ENCODE data around the gene FAM171A1. TPM values are rescaled to one million over a fixed set of nuclear protein-coding genes. Genes with fewer than 3 reads are reported as not detected.

Gene FAM171A1
- total and polyA plus RNA-seq, 2 donors = 4.2 to 5.4 TPM

GRCh38 chr10:15163253-15163828, 207.7 kb downstream of the FAM171A1 start:
- 94% methylated on average over 2 of the region's 2 CpGs for WGBS
- H3K4me1 ChIP-seq (ENCODE audit: control insufficient read depth in 2 of 2, insufficient read depth in 2 of 2, low read length in 2 of 2) = peaks cover 8 to 9% of the 10 kb centered on the region in 2 donors
- DNase-seq (ENCODE audit: low read depth in 6 of 9, low spot score in 9 of 9) = no peak
- H3K27me3 ChIP-seq (ENCODE audit: control insufficient read depth in 2 of 2, insufficient read depth in 1 of 2, low read length in 1 of 2) = no peaks in the 10 kb centered on the region
- H3K4me3 ChIP-seq (ENCODE audit: low read length in 2 of 2) = no peak overlapping the region
- H3K9me3 ChIP-seq (ENCODE audit: control insufficient read depth in 2 of 2, insufficient read depth in 1 of 2, low read length in 1 of 2) = no peaks in the 10 kb centered on the region
- no peak overlapping the region for H3K27ac ChIP-seq (ENCODE audit: low read depth in 1 of 2, low read length in 1 of 2)
- peaks cover 4 to 10% of the 10 kb centered on the region in 2 donors for H3K36me3 ChIP-seq (ENCODE audit: control insufficient read depth in 2 of 2, insufficient read depth in 2 of 2, low read length in 1 of 2)

Other genes starting within 250 kb of the FAM171A1 start
- gene NMT2, start 202.6 kb downstream of the FAM171A1 start, total RNA-seq = 31.1 TPM
- 19.6 TPM for gene NMT2, start 202.6 kb downstream of the FAM171A1 start, polyA plus RNA-seq

All from thymus (tissue), 11 donors.